HG02763 (cell line): ENCODE data around the gene MED26.
A peak's percentile ranks its signal among the peaks of the same experiment; 100 is the strongest.
"Not testable (repeated sequence)": the region's sequence is repeated elsewhere in the genome, so short reads cannot be mapped to it uniquely, and the experiment has no call there.

Experiments
- ATAC-seq: cut with Tn5 transposase; IDR thresholded peaks from one replicate; pipeline ENCODE4 v1.9.1; 2021; ENCODE audit warnings: mild to moderate bottlenecking, moderate library complexity; ENCODE audit not compliant: unreplicated experiment

The MED26 gene, protein sequence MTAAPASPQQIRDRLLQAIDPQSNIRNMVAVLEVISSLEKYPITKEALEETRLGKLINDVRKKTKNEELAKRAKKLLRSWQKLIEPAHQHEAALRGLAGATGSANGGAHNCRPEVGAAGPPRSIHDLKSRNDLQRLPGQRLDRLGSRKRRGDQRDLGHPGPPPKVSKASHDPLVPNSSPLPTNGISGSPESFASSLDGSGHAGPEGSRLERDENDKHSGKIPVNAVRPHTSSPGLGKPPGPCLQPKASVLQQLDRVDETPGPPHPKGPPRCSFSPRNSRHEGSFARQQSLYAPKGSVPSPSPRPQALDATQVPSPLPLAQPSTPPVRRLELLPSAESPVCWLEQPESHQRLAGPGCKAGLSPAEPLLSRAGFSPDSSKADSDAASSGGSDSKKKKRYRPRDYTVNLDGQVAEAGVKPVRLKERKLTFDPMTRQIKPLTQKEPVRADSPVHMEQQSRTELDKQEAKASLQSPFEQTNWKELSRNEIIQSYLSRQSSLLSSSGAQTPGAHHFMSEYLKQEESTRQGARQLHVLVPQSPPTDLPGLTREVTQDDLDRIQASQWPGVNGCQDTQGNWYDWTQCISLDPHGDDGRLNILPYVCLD

DNA sequence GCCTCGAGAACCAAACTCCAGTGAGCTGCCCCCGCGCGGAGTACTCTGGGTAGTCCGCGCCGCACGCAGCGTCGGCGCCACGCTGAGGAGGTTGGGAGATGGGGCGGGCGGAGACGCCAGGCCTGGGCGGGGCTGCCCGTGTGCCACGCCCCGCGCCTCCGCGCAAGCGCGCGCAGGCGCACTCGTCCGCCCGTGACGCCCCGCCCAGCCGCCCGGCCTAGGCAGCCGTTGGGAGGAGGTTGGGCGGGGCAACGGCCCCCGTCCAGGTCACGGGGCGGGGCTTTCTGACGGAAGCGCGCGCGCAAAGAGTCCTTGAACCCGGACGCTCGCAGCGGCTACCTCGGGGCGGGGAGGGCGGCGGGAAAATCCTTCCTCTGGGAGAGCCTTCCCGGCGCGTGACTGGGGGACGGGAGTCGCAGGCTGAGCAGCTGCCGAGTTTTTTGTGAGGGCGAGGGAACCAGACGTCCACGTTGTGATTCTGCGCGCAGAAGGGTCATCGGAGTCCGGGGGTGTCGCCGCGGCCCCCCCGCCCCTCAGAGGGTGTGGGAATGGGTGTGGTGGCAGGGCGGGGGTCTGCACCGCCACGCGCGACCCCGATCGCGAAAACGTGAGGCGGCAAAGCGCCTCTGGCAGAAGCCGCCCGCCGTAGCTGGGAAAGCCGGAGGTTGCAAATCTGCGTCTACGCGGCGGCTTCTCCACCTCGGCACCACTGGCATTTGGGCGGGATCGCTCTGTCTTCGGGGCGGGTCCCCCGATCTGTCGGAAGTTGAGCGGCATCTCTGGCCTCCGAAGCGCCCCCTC, at the start of gene MED26:
TSS of gene MED26 (minus strand) at position 22 of the 801 bp plus-strand sequence. CDS start 261 bp downstream, outside the sequence.
- ATAC-seq: peak; percentile 90

DNA sequence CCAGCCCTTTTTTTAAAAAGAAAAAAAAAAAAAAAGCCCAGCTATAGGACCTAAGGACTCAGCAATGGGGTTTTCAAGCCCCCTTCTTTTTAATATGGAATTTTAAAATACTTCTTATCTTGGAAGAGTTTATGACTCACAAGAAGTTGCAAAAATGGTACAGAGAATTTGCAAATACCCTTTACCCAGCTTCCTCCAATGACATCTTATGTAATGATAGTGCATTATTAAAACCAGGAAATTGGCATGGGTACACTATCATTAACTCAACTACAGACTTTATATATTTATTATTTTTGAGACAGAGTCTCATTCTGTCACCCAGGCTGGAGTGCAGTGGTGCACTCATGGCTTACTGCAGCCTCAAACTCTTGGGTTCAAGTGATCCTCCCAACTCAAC, 49.1 kb upstream of the MED26 start:
- no peak for ATAC-seq

DNA sequence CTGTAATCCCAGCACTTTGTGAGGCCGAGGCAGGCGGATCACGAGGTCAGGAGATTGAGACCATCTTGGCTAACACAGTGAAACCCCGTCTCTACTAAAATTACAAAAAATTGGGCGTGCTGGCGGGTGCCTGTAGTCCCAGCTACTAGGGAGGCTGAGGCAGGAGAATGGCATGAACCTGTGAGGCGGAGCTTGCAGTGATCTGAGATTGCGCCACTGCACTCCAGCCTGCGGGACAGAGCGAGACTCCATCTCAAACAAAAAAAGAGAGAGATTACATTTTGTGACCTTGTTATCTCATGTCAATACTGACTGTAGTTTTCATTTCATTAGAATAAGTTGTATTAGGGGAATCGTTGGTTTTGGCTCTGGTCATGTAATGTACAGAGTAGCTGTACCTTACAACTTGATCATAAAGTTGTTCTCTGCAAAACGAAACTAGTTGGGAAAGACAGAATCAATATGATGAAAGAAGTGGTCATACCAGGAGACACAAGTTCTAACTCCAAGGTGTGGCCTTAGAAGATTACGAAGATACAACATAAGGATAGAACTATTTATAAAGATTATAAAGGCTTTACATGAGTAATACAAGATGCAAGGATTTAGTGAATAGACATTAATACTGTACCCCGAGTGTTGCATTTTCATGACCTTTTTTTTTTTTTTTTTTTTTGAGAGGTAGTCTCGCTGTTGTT, 48.2 kb upstream of the MED26 start:
- ATAC-seq: no peak

DNA sequence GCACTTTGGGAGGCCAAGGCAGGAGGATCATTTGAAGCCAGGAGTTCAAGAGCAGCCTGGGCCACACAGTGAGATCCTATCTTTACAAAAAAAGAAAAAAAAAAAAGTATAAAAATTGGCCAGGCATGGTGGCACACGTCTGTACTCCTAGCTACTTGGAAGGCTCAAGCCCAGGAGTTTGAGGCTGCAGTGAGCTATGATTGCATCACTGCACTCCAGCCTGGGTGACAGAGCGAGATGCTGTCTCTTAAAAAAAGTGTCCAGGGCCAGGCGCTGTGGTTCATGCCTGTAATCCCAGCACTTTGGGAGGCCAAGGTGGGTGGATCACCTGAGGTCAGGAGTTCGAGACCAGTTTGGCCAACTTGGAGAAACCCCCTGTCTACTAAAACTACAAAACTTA, 45.8 kb upstream of the MED26 start:
- ATAC-seq: not testable (repeated sequence)

DNA sequence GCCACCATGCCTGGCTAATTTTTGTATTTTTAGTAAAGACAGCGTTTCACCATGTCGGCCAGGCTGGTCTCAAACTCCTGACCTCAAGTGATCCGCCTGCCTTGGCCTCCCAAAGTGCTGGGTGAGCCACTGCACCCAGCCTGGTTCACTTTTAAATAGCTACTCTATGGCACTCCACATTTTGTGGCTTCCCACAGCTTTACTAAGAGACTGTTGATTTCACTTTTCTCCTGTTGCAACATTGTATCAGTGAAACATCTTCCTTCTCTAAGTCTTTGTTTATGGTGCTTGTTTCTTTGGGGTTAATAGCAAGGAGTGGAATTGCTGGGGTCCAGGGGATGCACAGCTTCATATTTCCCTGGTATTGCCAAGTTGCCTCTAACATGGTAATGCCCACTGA, 45.2 kb upstream of the MED26 start:
- no peak for ATAC-seq

- ATAC-seq: no peak
Observed at GRCh38 chr19:16671652-16672274, 43.8 kb upstream of the MED26 start.

GRCh38 chr19:16670291-16670690, 42.3 kb upstream of the MED26 start:
- no peak for ATAC-seq

- not testable (repeated sequence) for ATAC-seq
Observed at GRCh38 chr19:16668702-16669101, 40.7 kb upstream of the MED26 start.

- ATAC-seq: no peak
Observed at GRCh38 chr19:16668176-16668575, 40.2 kb upstream of the MED26 start.

DNA sequence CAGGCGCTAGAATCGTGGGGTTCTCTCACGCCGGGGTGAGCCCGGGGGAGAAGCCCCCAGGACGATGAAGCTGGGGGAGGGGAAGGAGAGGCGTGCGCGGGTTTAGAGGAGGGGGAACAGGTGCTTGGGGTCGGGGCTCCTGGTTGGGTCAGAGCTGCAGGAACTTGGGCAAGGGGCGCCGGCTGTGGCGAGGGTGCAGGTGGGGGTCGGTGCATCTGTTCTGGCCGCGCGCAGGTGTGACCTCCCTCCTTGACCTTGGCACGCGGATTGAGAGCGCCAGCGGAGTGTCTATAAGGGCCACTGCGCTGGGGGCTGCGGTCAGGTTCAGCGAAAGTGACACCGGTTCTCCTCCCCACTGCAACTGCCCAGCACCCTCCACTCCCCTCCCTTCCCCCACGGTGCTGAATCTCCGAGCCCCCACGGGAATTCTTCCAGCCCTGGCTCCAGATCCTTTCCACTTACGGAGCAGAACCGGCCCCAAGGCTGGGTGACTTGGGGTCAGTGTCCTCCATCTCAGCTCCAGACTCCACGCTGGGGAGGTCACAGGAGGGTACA, 33.6 kb upstream of the MED26 start:
- ATAC-seq: no peak

DNA sequence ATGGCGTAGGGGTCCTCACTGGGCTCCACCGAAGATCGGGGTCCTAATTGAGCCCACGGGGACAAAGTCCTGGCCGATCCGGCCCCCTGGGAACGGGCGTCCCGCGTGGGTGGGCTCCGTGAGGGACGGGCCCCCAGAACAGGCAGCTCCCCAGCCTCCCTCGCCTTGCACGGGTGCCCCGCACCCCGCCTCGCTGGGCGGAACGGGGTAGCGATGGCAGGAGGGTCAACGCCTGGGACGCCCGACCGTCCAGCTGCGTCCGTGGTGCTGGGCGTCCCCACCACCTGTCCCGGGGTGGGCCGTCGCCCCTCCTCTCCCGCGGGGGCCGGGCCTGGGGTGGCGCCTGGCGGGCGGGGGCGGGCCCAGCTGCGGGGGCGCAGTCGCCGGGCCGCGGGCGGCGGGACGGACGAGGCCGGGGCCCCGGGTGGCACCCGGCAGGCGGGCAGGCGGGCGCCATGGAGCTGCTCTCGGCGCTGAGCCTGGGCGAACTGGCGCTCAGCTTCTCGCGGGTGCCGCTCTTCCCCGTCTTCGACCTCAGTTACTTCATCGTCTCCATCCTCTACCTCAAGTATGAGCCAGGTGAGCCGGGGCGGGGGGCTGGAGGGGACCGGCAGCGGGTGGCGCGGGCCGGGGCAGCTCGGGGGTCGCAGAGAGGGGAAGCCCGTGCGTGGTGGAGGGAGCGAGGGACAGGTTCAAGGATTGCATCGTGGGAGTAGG, 32.9 kb upstream of the MED26 start, which contains the start of gene TMEM38A:
TSS of gene TMEM38A (plus strand) at position 377 of the 717 bp plus-strand sequence. CDS start at position 456, 79 bp downstream.
- peak; percentile 18 for ATAC-seq

- ATAC-seq: peak; percentile 84
Observed at GRCh38 chr19:16659832-16660708, 32.1 kb upstream of the MED26 start, which contains the start of gene SMIM7. Gene SMIM7, minus strand, starts transcription at chr19:16660144. Its CDS starts 34 bp downstream, at chr19:16660110.

- no peak for ATAC-seq
Observed at GRCh38 chr19:16659464-16659831, 31.4 kb upstream of the MED26 start.

DNA sequence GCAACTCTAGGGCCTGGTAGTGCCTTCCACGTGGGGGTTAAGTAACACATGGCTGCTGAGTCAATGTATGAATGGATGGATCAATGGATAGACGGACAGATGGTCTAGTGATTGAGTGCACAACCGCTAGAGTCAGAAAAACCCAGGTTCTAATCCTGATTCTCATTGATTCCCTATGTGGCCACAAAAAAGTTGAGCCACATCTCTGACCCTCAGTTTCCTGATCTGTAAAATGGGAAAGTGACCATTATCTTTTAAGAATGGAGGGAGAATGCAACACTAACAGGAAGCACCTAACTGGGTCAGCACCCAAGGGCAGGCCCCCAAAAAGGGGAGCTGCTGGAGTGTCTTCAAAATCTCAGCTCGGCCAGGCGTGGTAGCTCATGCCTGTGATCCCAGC, 29.4 kb upstream of the MED26 start:
- ATAC-seq: no peak

- ATAC-seq: no peak
Observed at GRCh38 chr19:16655727-16656126, 27.7 kb upstream of the MED26 start.

- ATAC-seq: no peak
Observed at GRCh38 chr19:16654627-16655026, 26.6 kb upstream of the MED26 start.

DNA sequence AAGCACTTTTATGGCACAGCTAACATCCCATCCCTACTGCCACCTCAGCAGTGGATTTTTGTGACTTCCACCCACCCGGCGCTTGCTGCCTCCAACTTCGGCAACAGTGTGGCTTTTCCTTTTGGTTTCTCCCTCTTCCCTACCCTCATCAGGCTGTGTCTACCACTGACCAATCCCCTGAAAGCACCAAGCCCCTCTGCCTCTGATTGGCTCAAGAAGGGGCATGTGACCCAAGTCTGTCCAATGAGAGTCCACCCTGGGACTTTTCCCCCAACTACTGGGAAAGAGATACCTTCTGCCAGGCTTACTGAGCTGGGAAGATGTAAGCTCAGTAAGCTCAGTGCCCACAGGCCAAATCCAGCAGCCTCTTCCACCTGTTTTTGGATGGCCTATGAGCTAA, 26.1 kb upstream of the MED26 start:
- no peak for ATAC-seq

DNA sequence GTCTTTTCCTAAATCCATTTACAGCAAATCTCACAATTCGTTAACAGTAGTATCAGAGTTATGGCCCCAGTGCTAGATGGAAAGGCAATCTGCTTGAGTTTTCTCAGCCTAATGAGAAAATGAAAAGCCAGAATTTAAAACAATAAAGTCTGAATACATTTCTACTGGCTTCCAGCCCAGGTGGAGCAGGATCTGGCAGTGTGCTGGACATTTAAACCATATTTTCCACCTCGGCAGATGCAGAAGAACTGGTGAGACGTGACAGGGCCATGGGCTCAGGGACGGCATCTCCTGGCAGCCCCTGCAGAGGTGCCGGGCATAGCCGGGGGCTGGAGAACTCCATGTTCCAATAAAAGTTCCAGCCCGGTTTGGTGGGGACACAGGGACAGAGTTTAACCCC, 24.9 kb upstream of the MED26 start:
- no peak for ATAC-seq
